Measurements from ENCODE around the gene TPD52L2.
A peak's percentile ranks its signal among the peaks of the same experiment; 100 is the strongest.
"Not testable (repeated sequence)": the region's sequence is repeated elsewhere in the genome, so short reads cannot be mapped to it uniquely, and the experiment has no call there.

Gene TPD52L2

GRCh38 chr20:63895952-63896263 lies 30.8 kb downstream of the TPD52L2 start:
- DNase-seq (ENCODE audit: low spot score): no peak

GRCh38 chr20:63896264-63897105 lies 31.4 kb downstream of the TPD52L2 start:
- DNase-seq (ENCODE audit: low spot score): peak; percentile 75

GRCh38 chr20:63897978-63898561 lies 33.0 kb downstream of the TPD52L2 start:
- DNase-seq (ENCODE audit: low spot score): no peak

GRCh38 chr20:63898882-63899558 lies 34.0 kb downstream of the TPD52L2 start:
- DNase-seq (ENCODE audit: low spot score): no peak

GRCh38 chr20:63900413-63900812 lies 35.3 kb downstream of the TPD52L2 start:
- no peak for DNase-seq (ENCODE audit: low spot score)

- peak; percentile 3 for DNase-seq (ENCODE audit: low spot score)
Measured at GRCh38 chr20:63903796-63904561, 38.9 kb downstream of the TPD52L2 start.

- DNase-seq (ENCODE audit: low spot score): no peak
Measured at GRCh38 chr20:63908008-63908682, 43.1 kb downstream of the TPD52L2 start.

- DNase-seq (ENCODE audit: low spot score): no peak
Measured at GRCh38 chr20:63911176-63911575, 46.1 kb downstream of the TPD52L2 start.

GRCh38 chr20:63913768-63914167 lies 48.7 kb downstream of the TPD52L2 start:
- DNase-seq (ENCODE audit: low spot score): no peak

- DNase-seq (ENCODE audit: low spot score): peak; percentile 3
Measured at GRCh38 chr20:63915471-63915870, 50.4 kb downstream of the TPD52L2 start.

GRCh38 chr20:63916371-63916939 lies 51.4 kb downstream of the TPD52L2 start:
- not testable (repeated sequence) for DNase-seq (ENCODE audit: low spot score)

GRCh38 chr20:63917811-63918210 lies 52.7 kb downstream of the TPD52L2 start:
- peak; percentile 3 for DNase-seq (ENCODE audit: low spot score)

GRCh38 chr20:63919130-63919529 lies 54.1 kb downstream of the TPD52L2 start:
- DNase-seq (ENCODE audit: low spot score): no peak

- peak; percentile 1 for DNase-seq (ENCODE audit: low spot score)
Measured at GRCh38 chr20:63920226-63920625, 55.2 kb downstream of the TPD52L2 start.

- peak; percentile 2 for DNase-seq (ENCODE audit: low spot score)
Measured at GRCh38 chr20:63923651-63924050, 58.6 kb downstream of the TPD52L2 start.

- DNase-seq (ENCODE audit: low spot score): no peak
Measured at GRCh38 chr20:63924241-63924640, 59.2 kb downstream of the TPD52L2 start.

- peak; percentile 6 for DNase-seq (ENCODE audit: low spot score)
Measured at GRCh38 chr20:63926298-63926697, 61.2 kb downstream of the TPD52L2 start.

- DNase-seq (ENCODE audit: low spot score): no peak
Measured at GRCh38 chr20:63929071-63929470, 64.0 kb downstream of the TPD52L2 start.

- DNase-seq (ENCODE audit: low spot score): not testable (repeated sequence)
Measured at GRCh38 chr20:63929473-63929883, 64.4 kb downstream of the TPD52L2 start.

GRCh38 chr20:63930971-63931553 lies 66.0 kb downstream of the TPD52L2 start:
- no peak for DNase-seq (ENCODE audit: low spot score)

- DNase-seq (ENCODE audit: low spot score): no peak
Measured at GRCh38 chr20:63931735-63932134, 66.7 kb downstream of the TPD52L2 start.

Measured in HuH-7.5 (cell line).